ENCODE results near the gene EYS.

EYS gene

GRCh38 chr6:64104051-64104450 is 1603.0 kb downstream of the EYS start:
- no peak for TF ChIP-seq CTCF (IDR thresholded peaks at IDR 0.05; ENCODE audit: unreplicated experiment in 3 of 3)
- peaks cover 8% of the 10 kb centered on the region for H3K4me1 Mint-ChIP-seq
- H3K27me3 Mint-ChIP-seq (ENCODE audit: low read depth): no peaks in the 10 kb centered on the region
- H3K27ac Mint-ChIP-seq: no peak overlapping the region
- peaks cover 13% of the 10 kb centered on the region for H3K9me3 Mint-ChIP-seq
- no peaks in the 10 kb centered on the region for H3K36me3 Mint-ChIP-seq (ENCODE audit: low read depth)
- no peak overlapping the region for H3K4me3 Mint-ChIP-seq

- Mint-ChIP-seq H3K4me3 (no peak overlapping the region), H3K36me3 (ENCODE audit: low read depth) (no peaks in the 10 kb centered on the region)
- TF ChIP-seq CTCF (IDR thresholded peaks at IDR 0.05; ENCODE audit: unreplicated experiment in 3 of 3): no peak
Observed at GRCh38 chr6:64103480-64103879, 1603.5 kb downstream of the EYS start.

GRCh38 chr6:64100702-64101303 is 1606.2 kb downstream of the EYS start:
- peak overlapping the region; percentile 34 to 59 (median 48) for H3K27ac Mint-ChIP-seq
- H3K36me3 Mint-ChIP-seq (ENCODE audit: low read depth): no peaks in the 10 kb centered on the region
- H3K4me1 Mint-ChIP-seq: peaks cover 8% of the 10 kb centered on the region
- no peak overlapping the region for H3K4me3 Mint-ChIP-seq
- H3K27me3 Mint-ChIP-seq (ENCODE audit: low read depth): no peaks in the 10 kb centered on the region
- peaks cover 21% of the 10 kb centered on the region for H3K9me3 Mint-ChIP-seq
- no peak for TF ChIP-seq CTCF (IDR thresholded peaks at IDR 0.05; ENCODE audit: unreplicated experiment in 3 of 3)

More at GRCh38 chr6:64103480-64103879, 1603.5 kb downstream of the EYS start:
- Mint-ChIP-seq H3K9me3 (peaks cover 13% of the 10 kb centered on the region), H3K27ac (no peak overlapping the region), H3K4me1 (peaks cover 8% of the 10 kb centered on the region), H3K27me3 (ENCODE audit: low read depth) (no peaks in the 10 kb centered on the region)

- H3K9me3 Mint-ChIP-seq: peaks cover 27% of the 10 kb centered on the region
- no peak for TF ChIP-seq CTCF (IDR thresholded peaks at IDR 0.05; ENCODE audit: unreplicated experiment in 3 of 3)
Observed at GRCh38 chr6:64090352-64090751, 1616.7 kb downstream of the EYS start.

GRCh38 chr6:64085126-64085525 is 1621.9 kb downstream of the EYS start:
- peaks cover 4% of the 10 kb centered on the region for H3K9me3 Mint-ChIP-seq
- H3K27ac Mint-ChIP-seq: no peak overlapping the region
- no peak for TF ChIP-seq CTCF (IDR thresholded peaks at IDR 0.05; ENCODE audit: unreplicated experiment in 3 of 3)
- H3K36me3 Mint-ChIP-seq (ENCODE audit: low read depth): no peaks in the 10 kb centered on the region
- no peaks in the 10 kb centered on the region for H3K4me1 Mint-ChIP-seq
- no peak overlapping the region for H3K4me3 Mint-ChIP-seq
- H3K27me3 Mint-ChIP-seq (ENCODE audit: low read depth): no peaks in the 10 kb centered on the region

More at GRCh38 chr6:64090352-64090751, 1616.7 kb downstream of the EYS start:
- Mint-ChIP-seq H3K27ac (no peak overlapping the region), H3K4me1 (no peaks in the 10 kb centered on the region), H3K36me3 (ENCODE audit: low read depth) (no peaks in the 10 kb centered on the region), H3K27me3 (ENCODE audit: low read depth) (no peaks in the 10 kb centered on the region), H3K4me3 (no peak overlapping the region)

- Mint-ChIP-seq H3K27ac (peak overlapping the region in 1 of 3 experiments; percentile 26), H3K4me3 (no peak overlapping the region)
- TF ChIP-seq CTCF (IDR thresholded peaks at IDR 0.05; ENCODE audit: unreplicated experiment in 3 of 3): no peak
Observed at GRCh38 chr6:64084185-64084663, 1622.8 kb downstream of the EYS start.

More at GRCh38 chr6:64084185-64084663, 1622.8 kb downstream of the EYS start:
- Mint-ChIP-seq H3K9me3 (no peaks in the 10 kb centered on the region), H3K27me3 (ENCODE audit: low read depth) (no peaks in the 10 kb centered on the region), H3K36me3 (ENCODE audit: low read depth) (no peaks in the 10 kb centered on the region), H3K4me1 (no peaks in the 10 kb centered on the region)

All from nephron (organoid).